Measurements from ENCODE around the gene GALNT1.

DNA sequence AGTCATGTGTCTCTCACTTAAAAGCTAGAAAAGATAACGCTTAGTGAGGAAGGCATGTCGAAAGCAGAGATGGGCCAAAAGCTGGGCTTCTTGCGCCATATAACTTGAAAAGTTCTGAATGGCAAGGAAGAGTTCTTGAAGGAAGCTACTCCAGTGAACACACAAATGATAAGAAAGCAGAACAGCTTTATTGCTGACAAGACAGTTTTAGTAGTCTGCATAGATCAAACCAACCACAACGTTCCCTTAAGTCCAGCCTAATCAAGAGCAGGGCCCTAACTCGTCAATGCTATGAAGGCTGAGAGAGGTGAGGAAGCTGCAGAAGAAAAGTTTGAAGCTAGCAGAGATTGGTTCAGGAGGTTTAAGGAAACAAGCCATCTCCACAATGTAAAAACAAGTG lies 55.7 kb downstream of the GALNT1 start:
- no peak for TF ChIP-seq POLR2A (IDR thresholded peaks at IDR 0.05)
- TF ChIP-seq, protein P1, sequence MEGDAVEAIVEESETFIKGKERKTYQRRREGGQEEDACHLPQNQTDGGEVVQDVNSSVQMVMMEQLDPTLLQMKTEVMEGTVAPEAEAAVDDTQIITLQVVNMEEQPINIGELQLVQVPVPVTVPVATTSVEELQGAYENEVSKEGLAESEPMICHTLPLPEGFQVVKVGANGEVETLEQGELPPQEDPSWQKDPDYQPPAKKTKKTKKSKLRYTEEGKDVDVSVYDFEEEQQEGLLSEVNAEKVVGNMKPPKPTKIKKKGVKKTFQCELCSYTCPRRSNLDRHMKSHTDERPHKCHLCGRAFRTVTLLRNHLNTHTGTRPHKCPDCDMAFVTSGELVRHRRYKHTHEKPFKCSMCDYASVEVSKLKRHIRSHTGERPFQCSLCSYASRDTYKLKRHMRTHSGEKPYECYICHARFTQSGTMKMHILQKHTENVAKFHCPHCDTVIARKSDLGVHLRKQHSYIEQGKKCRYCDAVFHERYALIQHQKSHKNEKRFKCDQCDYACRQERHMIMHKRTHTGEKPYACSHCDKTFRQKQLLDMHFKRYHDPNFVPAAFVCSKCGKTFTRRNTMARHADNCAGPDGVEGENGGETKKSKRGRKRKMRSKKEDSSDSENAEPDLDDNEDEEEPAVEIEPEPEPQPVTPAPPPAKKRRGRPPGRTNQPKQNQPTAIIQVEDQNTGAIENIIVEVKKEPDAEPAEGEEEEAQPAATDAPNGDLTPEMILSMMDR (IDR thresholded peaks at IDR 0.05): no peak

Data from esophagus squamous epithelium (tissue), 4 donors.